Ascending aorta (tissue), 2 donors: ENCODE measurements around the gene ATG10. TPM values are rescaled to one million over a fixed set of nuclear protein-coding genes. Genes with fewer than 3 reads are reported as not detected.

ENCODE experiments used
- DNase-seq, 2 donors: peaks; one replicate each; pipeline ENCODE4 v3.0.0-alpha.2; 2019; ENCODE audit warnings: low spot score in 2 of 2
- H3K27ac ChIP-seq, 2 donors: fragments of 200-600 bp; sonication (generic); one replicate each; pipeline ENCODE4 v1.5.1; 2016 to 2017; ENCODE audit warnings: mild to moderate bottlenecking in 1 of 2
- H3K27me3 ChIP-seq: fragments of 200-600 bp; sonication (generic); one replicate; pipeline ENCODE4 v1.5.1; 2017
- H3K36me3 ChIP-seq, 2 donors: fragments of 200-600 bp; sonication (generic); one replicate each; pipeline ENCODE4 v1.5.1; 2016
- H3K4me1 ChIP-seq, 2 donors: fragments of 200-600 bp; sonication (generic); one replicate each; pipeline ENCODE4 v1.5.1; 2016 to 2017; ENCODE audit warnings: mild to moderate bottlenecking in 1 of 2
- H3K4me3 ChIP-seq, 2 donors: fragments of 200-600 bp; sonication (generic); one replicate each; pipeline ENCODE4 v1.5.1; 2016 to 2017; ENCODE audit warnings: mild to moderate bottlenecking in 1 of 2
- H3K9me3 ChIP-seq, 2 donors: fragments of 200-600 bp; sonication (generic); one replicate each; pipeline ENCODE4 v1.5.1; 2016
- CTCF ChIP-seq, 3 experiments: fragments of 200-600 bp in 2 of 3; fragments of 450-650 bp in 1 of 3; sonication (generic) in 2 of 3; IDR thresholded peaks; one replicate each; pipeline ENCODE4 v1.5.1; 2016 to 2019; ENCODE audit warnings: antibody characterized with exemption in 3 of 3, mild to moderate bottlenecking in 1 of 3, moderate library complexity in 1 of 3
- intact Hi-C: fragments of 100-400 bp; cut with DNase I; formaldehyde crosslinking; loops from one replicate; pipeline ENCODE4 v1.15.1; 2023
- total RNA-seq: library from RNA; depleted of rRNA; stranded (reverse); fragments of >200 nt; gene quantifications from one replicate; pipeline ENCODE4 v1.1.0, GENCODE V29; 2016

Gene ATG10
- total RNA-seq, 1 donor from 2014 or later = 8.4 TPM

DNA sequence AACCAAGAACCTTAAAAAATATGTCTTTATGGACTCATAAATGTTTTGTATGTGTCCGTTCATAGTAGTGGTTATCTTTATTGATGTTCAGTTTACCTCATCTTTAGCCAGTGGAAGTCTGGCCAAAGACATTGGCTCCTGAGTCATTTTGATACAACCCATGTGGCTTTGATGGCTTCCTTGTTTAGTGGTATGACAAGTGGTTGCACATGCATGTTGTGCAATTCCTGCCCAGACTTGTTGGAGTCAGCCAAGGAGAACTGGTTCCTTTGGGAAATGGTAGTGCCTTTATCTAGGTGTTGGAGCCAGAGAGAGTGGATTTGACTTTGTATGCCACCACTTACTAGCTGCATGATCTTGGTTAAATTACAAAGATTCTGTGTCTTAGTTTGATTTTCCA lies 212.0 kb downstream of the ATG10 start:
- intact Hi-C loops = no loop called here
- TF ChIP-seq CTCF (IDR thresholded peaks at IDR 0.05) = no peak

GRCh38 chr5:82185851-82186250 lies 214.0 kb downstream of the ATG10 start:
- DNase-seq = no peak
- Histone ChIP-seq H3K27ac (no peak overlapping the region), H3K27me3 (no peaks in the 10 kb centered on the region), H3K4me3 (no peak overlapping the region), H3K9me3 (no peaks in the 10 kb centered on the region), H3K4me1 (no peaks in the 10 kb centered on the region), H3K36me3 (no peaks in the 10 kb centered on the region)
- intact Hi-C loops = no loop called here
- no peak for TF ChIP-seq CTCF (IDR thresholded peaks at IDR 0.05)

More for the DNA sequence above, 212.0 kb downstream of the ATG10 start:
- no peak for DNase-seq
- Histone ChIP-seq H3K27ac (no peak overlapping the region), H3K4me1 (no peaks in the 10 kb centered on the region), H3K27me3 (no peaks in the 10 kb centered on the region), H3K4me3 (no peak overlapping the region), H3K36me3 (peaks cover 0 to 4% of the 10 kb centered on the region in 2 donors), H3K9me3 (no peaks in the 10 kb centered on the region)

- Histone ChIP-seq H3K36me3 (no peaks in the 10 kb centered on the region), H3K9me3 (no peaks in the 10 kb centered on the region), H3K27me3 (no peaks in the 10 kb centered on the region), H3K4me1 (no peaks in the 10 kb centered on the region), H3K27ac (no peak overlapping the region), H3K4me3 (no peak overlapping the region)
- no peak for TF ChIP-seq CTCF (IDR thresholded peaks at IDR 0.05)
- intact Hi-C loops = no loop called here
- DNase-seq = no peak
Observed at GRCh38 chr5:82197550-82197949, 225.7 kb downstream of the ATG10 start.

GRCh38 chr5:82204567-82204966 lies 232.7 kb downstream of the ATG10 start:
- no peaks in the 10 kb centered on the region for H3K4me1 ChIP-seq
- no peaks in the 10 kb centered on the region for H3K27me3 ChIP-seq
- no peaks in the 10 kb centered on the region for H3K36me3 ChIP-seq
- TF ChIP-seq CTCF (IDR thresholded peaks at IDR 0.05) = no peak
- intact Hi-C loops = no loop called here
- H3K27ac ChIP-seq = no peak overlapping the region
- no peak overlapping the region for H3K4me3 ChIP-seq
- DNase-seq = no peak
- no peaks in the 10 kb centered on the region for H3K9me3 ChIP-seq

GRCh38 chr5:82205005-82205404 lies 233.2 kb downstream of the ATG10 start:
- Histone ChIP-seq H3K4me3 (no peak overlapping the region), H3K36me3 (no peaks in the 10 kb centered on the region), H3K9me3 (no peaks in the 10 kb centered on the region), H3K27me3 (no peaks in the 10 kb centered on the region), H3K4me1 (no peaks in the 10 kb centered on the region), H3K27ac (no peak overlapping the region)
- DNase-seq = no peak
- TF ChIP-seq CTCF (IDR thresholded peaks at IDR 0.05) = no peak
- intact Hi-C loops = no loop called here

DNA sequence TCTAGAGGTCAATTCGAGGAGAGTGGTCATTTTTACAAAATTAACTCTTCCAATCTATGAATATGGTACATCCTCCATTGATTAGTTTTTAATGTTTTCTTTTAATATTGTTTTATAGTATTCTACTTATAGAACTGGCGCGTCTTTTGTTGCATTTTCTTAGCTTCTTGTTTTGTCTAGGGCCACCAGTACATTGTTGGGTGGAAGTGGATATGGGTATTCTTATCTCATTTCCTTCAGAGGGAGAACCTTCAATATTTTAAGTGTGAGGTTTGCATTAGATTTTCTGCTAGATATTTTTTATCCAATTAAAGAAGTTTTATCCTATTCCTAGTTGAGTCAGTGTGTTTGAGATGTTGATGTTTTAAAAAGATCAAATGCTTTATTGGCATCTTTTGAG lies 236.5 kb downstream of the ATG10 start:
- Histone ChIP-seq H3K36me3 (no peaks in the 10 kb centered on the region), H3K27ac (no peak overlapping the region), H3K4me3 (no peak overlapping the region), H3K4me1 (no peaks in the 10 kb centered on the region), H3K27me3 (no peaks in the 10 kb centered on the region), H3K9me3 (no peaks in the 10 kb centered on the region)
- DNase-seq = no peak
- intact Hi-C loops = no loop called here
- TF ChIP-seq CTCF (IDR thresholded peaks at IDR 0.05) = no peak
